WTC11 (cell line): ENCODE results near the gene USP34. TPM values are rescaled to one million over a fixed set of nuclear protein-coding genes. Genes with fewer than 3 reads are reported as not detected.

Experiments
- ATAC-seq: fragments of 200-7000 bp; cut with Tn5 transposase; 2 replicates; pipeline ENCODE4 v1.10.0; 2021; ENCODE audit warnings: mild to moderate bottlenecking, moderate library complexity
- CTCF ChIA-PET: fragments of 300-600 bp; sonication (Branson Sonifier 250); formaldehyde crosslinking; loops from one replicate; lab custom pipeline; 2021; ENCODE audit warnings: antibody characterized with exemption; lab: Charles Lee
- POLR2A ChIA-PET: fragments of 350-600 bp; sonication (Branson Sonifier 250); formaldehyde crosslinking; loops from one replicate; lab custom pipeline; 2021; ENCODE audit warnings: antibody characterized with exemption; lab: Charles Lee
- DNase-seq: peaks from one replicate; pipeline ENCODE4 v3.0.0; 2021; ENCODE audit warnings: low spot score
- H3K27ac Mint-ChIP-seq: 2 replicates; pipeline ENCODE4 v1.8.0; 2021; ENCODE audit warnings: mixed read lengths
- H3K27me3 Mint-ChIP-seq: 2 replicates; pipeline ENCODE4 v1.8.0; 2021; ENCODE audit warnings: low read depth, mild to moderate bottlenecking, moderate library complexity, mixed read lengths
- H3K36me3 Mint-ChIP-seq: 2 replicates; pipeline ENCODE4 v1.8.0; 2021; ENCODE audit warnings: mixed read lengths
- H3K4me1 Mint-ChIP-seq: 2 replicates; pipeline ENCODE4 v1.8.0; 2022; ENCODE audit warnings: mixed read lengths
- H3K4me3 Mint-ChIP-seq: 2 replicates; pipeline ENCODE4 v1.8.0; 2021; ENCODE audit warnings: mild to moderate bottlenecking, moderate library complexity, mixed read lengths
- H3K9me3 Mint-ChIP-seq: 2 replicates; pipeline ENCODE4 v1.8.0; 2021; ENCODE audit warnings: mixed read lengths
- ATF3 ChIP-seq: sonication (generic); formaldehyde crosslinking; conservative IDR thresholded peaks from 2 replicates; pipeline ENCODE4 v1.8.1; 2022; ENCODE audit warnings: mild to moderate bottlenecking, missing genetic modification reagents
- CREB1 ChIP-seq: sonication (generic); formaldehyde crosslinking; IDR thresholded peaks from 2 replicates; pipeline ENCODE4 v1.8.0; 2023; ENCODE audit warnings: mild to moderate bottlenecking, missing genetic modification reagents
- E2F5 ChIP-seq: sonication (generic); formaldehyde crosslinking; IDR thresholded peaks from 2 replicates; pipeline ENCODE4 v1.8.1; 2022; ENCODE audit warnings: mild to moderate bottlenecking, moderate library complexity, missing genetic modification reagents
- FOXJ3 ChIP-seq: sonication (generic); formaldehyde crosslinking; IDR thresholded peaks from 2 replicates; pipeline ENCODE4 v1.9.0; 2021; ENCODE audit warnings: missing genetic modification reagents, mild to moderate bottlenecking, borderline replicate concordance
- FOXP1 ChIP-seq: sonication (generic); formaldehyde crosslinking; IDR thresholded peaks from 2 replicates; pipeline ENCODE4 v1.8.0; 2022; ENCODE audit warnings: missing genetic modification reagents, mild to moderate bottlenecking, moderate library complexity, borderline replicate concordance
- JAZF1 ChIP-seq: fragments of 250-450 bp; sonication (Bioruptor Pico); IDR thresholded peaks from 2 replicates; pipeline ENCODE4 v1.9.0; 2021; ENCODE audit warnings: moderate library complexity, mild to moderate bottlenecking, inconsistent platforms
- NFATC4 ChIP-seq: fragments of 250-450 bp; sonication (Bioruptor Pico); IDR thresholded peaks from 2 replicates; pipeline ENCODE4 v1.9.0; 2021; ENCODE audit warnings: mild to moderate bottlenecking
- NFE2L1 ChIP-seq: sonication (generic); formaldehyde crosslinking; IDR thresholded peaks from 2 replicates; pipeline ENCODE4 v1.8.1; 2023; ENCODE audit warnings: missing genetic modification reagents
- NFYB ChIP-seq: sonication (generic); formaldehyde crosslinking; conservative IDR thresholded peaks from 2 replicates; pipeline ENCODE4 v1.8.0; 2022; ENCODE audit warnings: low read depth, missing genetic modification reagents
- PRDM15 ChIP-seq: sonication (generic); formaldehyde crosslinking; IDR thresholded peaks from 2 replicates; pipeline ENCODE4 v1.8.0; 2022; ENCODE audit warnings: missing genetic modification reagents
- RORB ChIP-seq: fragments of 250-450 bp; sonication (Bioruptor Pico); IDR thresholded peaks from 2 replicates; pipeline ENCODE4 v1.9.0; 2021; ENCODE audit warnings: mild to moderate bottlenecking
- ZNF232 ChIP-seq: sonication (generic); formaldehyde crosslinking; IDR thresholded peaks from 2 replicates; pipeline ENCODE4 v1.8.0; 2022; ENCODE audit warnings: mild to moderate bottlenecking, missing genetic modification reagents
- ZNF423 ChIP-seq: fragments of 250-450 bp; sonication (Bioruptor Pico); IDR thresholded peaks from 2 replicates; pipeline ENCODE4 v2.1.2; 2022; ENCODE audit warnings: mild to moderate bottlenecking, moderate library complexity
- total RNA-seq: library from RNA; stranded (reverse); gene quantifications from 3 replicates; pipeline ENCODE4 v1.2.3, GENCODE V29; 2021
- TF ChIP-seq, protein P1 (sequence below): sonication (generic); formaldehyde crosslinking; conservative IDR thresholded peaks from 2 replicates; pipeline ENCODE4 v1.8.1; 2023; ENCODE audit warnings: mild to moderate bottlenecking, low read depth, missing genetic modification reagents, moderate library complexity
- TF ChIP-seq, protein P2 (sequence below): sonication (generic); formaldehyde crosslinking; IDR thresholded peaks from 2 replicates; pipeline ENCODE4 v1.8.1; 2022; ENCODE audit warnings: low read depth, missing genetic modification reagents, borderline replicate concordance
- TF ChIP-seq, protein P3 (sequence below): sonication (generic); formaldehyde crosslinking; IDR thresholded peaks from 2 replicates; pipeline ENCODE4 v1.8.1; 2023; ENCODE audit warnings: mild to moderate bottlenecking, missing genetic modification reagents
- TF ChIP-seq, protein P4 (sequence below): fragments of 250-450 bp; sonication (Bioruptor Pico); IDR thresholded peaks from 2 replicates; pipeline ENCODE4 v1.9.0; 2021; ENCODE audit warnings: mild to moderate bottlenecking
- TF ChIP-seq, protein P5 (sequence below): sonication (generic); formaldehyde crosslinking; IDR thresholded peaks from 2 replicates; pipeline ENCODE4 v1.8.0; 2022; ENCODE audit warnings: mild to moderate bottlenecking, missing genetic modification reagents
- TF ChIP-seq, protein P6 (sequence below): fragments of 250-450 bp; sonication (Bioruptor Pico); IDR thresholded peaks from 2 replicates; pipeline ENCODE4 v2.1.2; 2022; ENCODE audit warnings: mild to moderate bottlenecking, moderate library complexity

USP34 gene
- total RNA-seq, 1 experiment from 2014 or later, result 92.3 TPM

GRCh38 chr2:61173116-61173515, 297.8 kb downstream of the USP34 start:
- Mint-ChIP-seq H3K27ac (no peak overlapping the region), H3K4me1 (peaks cover 7% of the 10 kb centered on the region), H3K36me3 (no peaks in the 10 kb centered on the region), H3K4me3 (no peak overlapping the region), H3K9me3 (no peaks in the 10 kb centered on the region), H3K27me3 (peaks cover 31% of the 10 kb centered on the region)
- CTCF ChIA-PET, result no interaction called here
- DNase-seq (no peak), ATAC-seq (no peak)
- POLR2A ChIA-PET, result no interaction called here
- no peak for TF ChIP-seq NFE2L1 (CRISPR knock-in tag)
- TF ChIP-seq NFYB, result no peak
- TF ChIP-seq E2F5 (CRISPR knock-in tag), result no peak
- no peak for TF ChIP-seq ZNF232 (CRISPR knock-in tag)
- TF ChIP-seq ATF3 (CRISPR knock-in tag), result no peak
- TF ChIP-seq FOXJ3 (CRISPR knock-in tag), result no peak
- TF ChIP-seq JAZF1 (CRISPR knock-in tag), result no peak
- TF ChIP-seq, protein P1, sequence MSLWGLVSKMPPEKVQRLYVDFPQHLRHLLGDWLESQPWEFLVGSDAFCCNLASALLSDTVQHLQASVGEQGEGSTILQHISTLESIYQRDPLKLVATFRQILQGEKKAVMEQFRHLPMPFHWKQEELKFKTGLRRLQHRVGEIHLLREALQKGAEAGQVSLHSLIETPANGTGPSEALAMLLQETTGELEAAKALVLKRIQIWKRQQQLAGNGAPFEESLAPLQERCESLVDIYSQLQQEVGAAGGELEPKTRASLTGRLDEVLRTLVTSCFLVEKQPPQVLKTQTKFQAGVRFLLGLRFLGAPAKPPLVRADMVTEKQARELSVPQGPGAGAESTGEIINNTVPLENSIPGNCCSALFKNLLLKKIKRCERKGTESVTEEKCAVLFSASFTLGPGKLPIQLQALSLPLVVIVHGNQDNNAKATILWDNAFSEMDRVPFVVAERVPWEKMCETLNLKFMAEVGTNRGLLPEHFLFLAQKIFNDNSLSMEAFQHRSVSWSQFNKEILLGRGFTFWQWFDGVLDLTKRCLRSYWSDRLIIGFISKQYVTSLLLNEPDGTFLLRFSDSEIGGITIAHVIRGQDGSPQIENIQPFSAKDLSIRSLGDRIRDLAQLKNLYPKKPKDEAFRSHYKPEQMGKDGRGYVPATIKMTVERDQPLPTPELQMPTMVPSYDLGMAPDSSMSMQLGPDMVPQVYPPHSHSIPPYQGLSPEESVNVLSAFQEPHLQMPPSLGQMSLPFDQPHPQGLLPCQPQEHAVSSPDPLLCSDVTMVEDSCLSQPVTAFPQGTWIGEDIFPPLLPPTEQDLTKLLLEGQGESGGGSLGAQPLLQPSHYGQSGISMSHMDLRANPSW (CRISPR knock-in tag), result no peak
- TF ChIP-seq, protein P2, sequence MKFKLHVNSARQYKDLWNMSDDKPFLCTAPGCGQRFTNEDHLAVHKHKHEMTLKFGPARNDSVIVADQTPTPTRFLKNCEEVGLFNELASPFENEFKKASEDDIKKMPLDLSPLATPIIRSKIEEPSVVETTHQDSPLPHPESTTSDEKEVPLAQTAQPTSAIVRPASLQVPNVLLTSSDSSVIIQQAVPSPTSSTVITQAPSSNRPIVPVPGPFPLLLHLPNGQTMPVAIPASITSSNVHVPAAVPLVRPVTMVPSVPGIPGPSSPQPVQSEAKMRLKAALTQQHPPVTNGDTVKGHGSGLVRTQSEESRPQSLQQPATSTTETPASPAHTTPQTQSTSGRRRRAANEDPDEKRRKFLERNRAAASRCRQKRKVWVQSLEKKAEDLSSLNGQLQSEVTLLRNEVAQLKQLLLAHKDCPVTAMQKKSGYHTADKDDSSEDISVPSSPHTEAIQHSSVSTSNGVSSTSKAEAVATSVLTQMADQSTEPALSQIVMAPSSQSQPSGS (CRISPR knock-in tag), result no peak
- TF ChIP-seq CREB1 (CRISPR knock-in tag), result no peak
- no peak for TF ChIP-seq NFATC4
- TF ChIP-seq ZNF423 (CRISPR knock-in tag), result no peak
- TF ChIP-seq, protein P3, sequence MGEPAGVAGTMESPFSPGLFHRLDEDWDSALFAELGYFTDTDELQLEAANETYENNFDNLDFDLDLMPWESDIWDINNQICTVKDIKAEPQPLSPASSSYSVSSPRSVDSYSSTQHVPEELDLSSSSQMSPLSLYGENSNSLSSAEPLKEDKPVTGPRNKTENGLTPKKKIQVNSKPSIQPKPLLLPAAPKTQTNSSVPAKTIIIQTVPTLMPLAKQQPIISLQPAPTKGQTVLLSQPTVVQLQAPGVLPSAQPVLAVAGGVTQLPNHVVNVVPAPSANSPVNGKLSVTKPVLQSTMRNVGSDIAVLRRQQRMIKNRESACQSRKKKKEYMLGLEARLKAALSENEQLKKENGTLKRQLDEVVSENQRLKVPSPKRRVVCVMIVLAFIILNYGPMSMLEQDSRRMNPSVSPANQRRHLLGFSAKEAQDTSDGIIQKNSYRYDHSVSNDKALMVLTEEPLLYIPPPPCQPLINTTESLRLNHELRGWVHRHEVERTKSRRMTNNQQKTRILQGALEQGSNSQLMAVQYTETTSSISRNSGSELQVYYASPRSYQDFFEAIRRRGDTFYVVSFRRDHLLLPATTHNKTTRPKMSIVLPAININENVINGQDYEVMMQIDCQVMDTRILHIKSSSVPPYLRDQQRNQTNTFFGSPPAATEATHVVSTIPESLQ (CRISPR knock-in tag), result no peak
- TF ChIP-seq, protein P4, sequence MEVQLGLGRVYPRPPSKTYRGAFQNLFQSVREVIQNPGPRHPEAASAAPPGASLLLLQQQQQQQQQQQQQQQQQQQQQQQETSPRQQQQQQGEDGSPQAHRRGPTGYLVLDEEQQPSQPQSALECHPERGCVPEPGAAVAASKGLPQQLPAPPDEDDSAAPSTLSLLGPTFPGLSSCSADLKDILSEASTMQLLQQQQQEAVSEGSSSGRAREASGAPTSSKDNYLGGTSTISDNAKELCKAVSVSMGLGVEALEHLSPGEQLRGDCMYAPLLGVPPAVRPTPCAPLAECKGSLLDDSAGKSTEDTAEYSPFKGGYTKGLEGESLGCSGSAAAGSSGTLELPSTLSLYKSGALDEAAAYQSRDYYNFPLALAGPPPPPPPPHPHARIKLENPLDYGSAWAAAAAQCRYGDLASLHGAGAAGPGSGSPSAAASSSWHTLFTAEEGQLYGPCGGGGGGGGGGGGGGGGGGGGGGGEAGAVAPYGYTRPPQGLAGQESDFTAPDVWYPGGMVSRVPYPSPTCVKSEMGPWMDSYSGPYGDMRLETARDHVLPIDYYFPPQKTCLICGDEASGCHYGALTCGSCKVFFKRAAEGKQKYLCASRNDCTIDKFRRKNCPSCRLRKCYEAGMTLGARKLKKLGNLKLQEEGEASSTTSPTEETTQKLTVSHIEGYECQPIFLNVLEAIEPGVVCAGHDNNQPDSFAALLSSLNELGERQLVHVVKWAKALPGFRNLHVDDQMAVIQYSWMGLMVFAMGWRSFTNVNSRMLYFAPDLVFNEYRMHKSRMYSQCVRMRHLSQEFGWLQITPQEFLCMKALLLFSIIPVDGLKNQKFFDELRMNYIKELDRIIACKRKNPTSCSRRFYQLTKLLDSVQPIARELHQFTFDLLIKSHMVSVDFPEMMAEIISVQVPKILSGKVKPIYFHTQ (CRISPR knock-in tag), result no peak
- TF ChIP-seq, protein P5, sequence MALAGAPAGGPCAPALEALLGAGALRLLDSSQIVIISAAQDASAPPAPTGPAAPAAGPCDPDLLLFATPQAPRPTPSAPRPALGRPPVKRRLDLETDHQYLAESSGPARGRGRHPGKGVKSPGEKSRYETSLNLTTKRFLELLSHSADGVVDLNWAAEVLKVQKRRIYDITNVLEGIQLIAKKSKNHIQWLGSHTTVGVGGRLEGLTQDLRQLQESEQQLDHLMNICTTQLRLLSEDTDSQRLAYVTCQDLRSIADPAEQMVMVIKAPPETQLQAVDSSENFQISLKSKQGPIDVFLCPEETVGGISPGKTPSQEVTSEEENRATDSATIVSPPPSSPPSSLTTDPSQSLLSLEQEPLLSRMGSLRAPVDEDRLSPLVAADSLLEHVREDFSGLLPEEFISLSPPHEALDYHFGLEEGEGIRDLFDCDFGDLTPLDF (CRISPR knock-in tag), result no peak
- no peak for TF ChIP-seq PRDM15
- no peak for TF ChIP-seq RORB (CRISPR knock-in tag)
- TF ChIP-seq, protein P6, sequence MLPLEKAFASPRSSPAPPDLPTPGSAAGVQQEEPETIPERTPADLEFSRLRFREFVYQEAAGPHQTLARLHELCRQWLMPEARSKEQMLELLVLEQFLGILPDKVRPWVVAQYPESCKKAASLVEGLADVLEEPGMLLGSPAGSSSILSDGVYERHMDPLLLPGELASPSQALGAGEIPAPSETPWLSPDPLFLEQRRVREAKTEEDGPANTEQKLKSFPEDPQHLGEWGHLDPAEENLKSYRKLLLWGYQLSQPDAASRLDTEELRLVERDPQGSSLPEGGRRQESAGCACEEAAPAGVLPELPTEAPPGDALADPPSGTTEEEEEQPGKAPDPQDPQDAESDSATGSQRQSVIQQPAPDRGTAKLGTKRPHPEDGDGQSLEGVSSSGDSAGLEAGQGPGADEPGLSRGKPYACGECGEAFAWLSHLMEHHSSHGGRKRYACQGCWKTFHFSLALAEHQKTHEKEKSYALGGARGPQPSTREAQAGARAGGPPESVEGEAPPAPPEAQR (CRISPR knock-in tag), result no peak
- TF ChIP-seq FOXP1, result no peak
